Activated CD4-positive, CD25-positive, alpha-beta regulatory T cell (primary cell): ENCODE measurements around the gene PSMC1.

Source experiments
- DNase-seq, 4 experiments: peaks; one replicate each; lab custom pipeline; 2025; lab: John Stamatoyannopoulos, UW

The PSMC1 gene

GRCh38 chr14:90276646-90277367, 20.5 kb downstream of the PSMC1 start:
- DNase-seq: no peak

GRCh38 chr14:90277581-90278198, 21.3 kb downstream of the PSMC1 start:
- no peak for DNase-seq

GRCh38 chr14:90278199-90279175, 22.1 kb downstream of the PSMC1 start:
- no peak for DNase-seq

- DNase-seq: no peak
Measured at GRCh38 chr14:90280096-90280495, 23.7 kb downstream of the PSMC1 start.

GRCh38 chr14:90281261-90281660, 24.9 kb downstream of the PSMC1 start:
- no peak for DNase-seq

GRCh38 chr14:90281756-90282155, 25.4 kb downstream of the PSMC1 start:
- DNase-seq: no peak

- DNase-seq: no peak
Measured at GRCh38 chr14:90287791-90288190, 31.4 kb downstream of the PSMC1 start.

- no peak for DNase-seq
Measured at GRCh38 chr14:90288651-90289355, 32.5 kb downstream of the PSMC1 start.

- DNase-seq: no peak
Measured at GRCh38 chr14:90290337-90291011, 34.1 kb downstream of the PSMC1 start.

- DNase-seq: no peak
Measured at GRCh38 chr14:90291699-90292098, 35.3 kb downstream of the PSMC1 start.

- no peak for DNase-seq
Measured at GRCh38 chr14:90293766-90294730, 37.7 kb downstream of the PSMC1 start.

- no peak for DNase-seq
Measured at GRCh38 chr14:90294872-90295271, 38.5 kb downstream of the PSMC1 start.

GRCh38 chr14:90295870-90296516, 39.6 kb downstream of the PSMC1 start:
- DNase-seq: no peak

GRCh38 chr14:90296641-90297040, 40.3 kb downstream of the PSMC1 start:
- no peak for DNase-seq

- no peak for DNase-seq
Measured at GRCh38 chr14:90297876-90298629, 41.7 kb downstream of the PSMC1 start.

- no peak for DNase-seq
Measured at GRCh38 chr14:90299408-90299807, 43.1 kb downstream of the PSMC1 start.

- DNase-seq: no peak
Measured at GRCh38 chr14:90300611-90301047, 44.3 kb downstream of the PSMC1 start.

- DNase-seq: no peak
Measured at GRCh38 chr14:90301122-90301521, 44.8 kb downstream of the PSMC1 start.

- no peak for DNase-seq
Measured at GRCh38 chr14:90301668-90302090, 45.3 kb downstream of the PSMC1 start.
